Measurements from ENCODE around the gene GNA15.

- TF ChIP-seq CTCF (IDR thresholded peaks at IDR 0.05) (no peak), POLR2A (IDR thresholded peaks at IDR 0.05) (no peak), EP300 (IDR thresholded peaks at IDR 0.05) (no peak)
Observed at GRCh38 chr19:3104708-3104983, 31.2 kb upstream of the GNA15 start.

Data from sigmoid colon (tissue), 4 donors.